ENCODE data around the gene PPME1. TPM values are rescaled to one million over a fixed set of nuclear protein-coding genes. Genes with fewer than 3 reads are reported as not detected.
A peak's percentile ranks its signal among the peaks of the same experiment; 100 is the strongest.

Gene PPME1
- total and polyA plus RNA-seq, 9 of the 15 experiments (the other 6 are each of a cell fraction or from before 2014, with no cell fraction given): 9.8 to 81.7 (median 37.6) TPM

- 0 out of 2 replicates have a peak, but pooled peaks have one; percentile 7 for TF ChIP-seq JUN (IDR thresholded peaks at IDR 0.05; ENCODE audit: borderline replicate concordance, low read depth, low read length)
- TF ChIP-seq JUN (CRISPR knock-in tag; IDR thresholded peaks at IDR 0.05; ENCODE audit: borderline replicate concordance): no peak
- TF ChIP-seq MYNN (IDR thresholded peaks at IDR 0.05): 0 out of 2 replicates have a peak, but pooled peaks have one; percentile 21
- TF ChIP-seq MYNN (CRISPR knock-in tag; IDR thresholded peaks at IDR 0.05): no peak
- no peak for TF ChIP-seq PHF20 (IDR thresholded peaks at IDR 0.05; ENCODE audit: partially characterized antibody)
- peak; percentile 5; the same call in 1 of the 2 replicates for TF ChIP-seq LCOR (CRISPR knock-in tag; IDR thresholded peaks at IDR 0.05)
- peak in 1 of 2 experiments; percentile 9; a peak in 1 of 4 replicates for TF ChIP-seq RAD21 (CRISPR knock-in tag; conservative IDR thresholded peaks at IDR 0.05 in 1 of 2, IDR thresholded peaks at IDR 0.05 in 1 of 2)
- TF ChIP-seq SREBF2 (CRISPR knock-in tag; IDR thresholded peaks at IDR 0.05): no peak
- TF ChIP-seq, protein P1, sequence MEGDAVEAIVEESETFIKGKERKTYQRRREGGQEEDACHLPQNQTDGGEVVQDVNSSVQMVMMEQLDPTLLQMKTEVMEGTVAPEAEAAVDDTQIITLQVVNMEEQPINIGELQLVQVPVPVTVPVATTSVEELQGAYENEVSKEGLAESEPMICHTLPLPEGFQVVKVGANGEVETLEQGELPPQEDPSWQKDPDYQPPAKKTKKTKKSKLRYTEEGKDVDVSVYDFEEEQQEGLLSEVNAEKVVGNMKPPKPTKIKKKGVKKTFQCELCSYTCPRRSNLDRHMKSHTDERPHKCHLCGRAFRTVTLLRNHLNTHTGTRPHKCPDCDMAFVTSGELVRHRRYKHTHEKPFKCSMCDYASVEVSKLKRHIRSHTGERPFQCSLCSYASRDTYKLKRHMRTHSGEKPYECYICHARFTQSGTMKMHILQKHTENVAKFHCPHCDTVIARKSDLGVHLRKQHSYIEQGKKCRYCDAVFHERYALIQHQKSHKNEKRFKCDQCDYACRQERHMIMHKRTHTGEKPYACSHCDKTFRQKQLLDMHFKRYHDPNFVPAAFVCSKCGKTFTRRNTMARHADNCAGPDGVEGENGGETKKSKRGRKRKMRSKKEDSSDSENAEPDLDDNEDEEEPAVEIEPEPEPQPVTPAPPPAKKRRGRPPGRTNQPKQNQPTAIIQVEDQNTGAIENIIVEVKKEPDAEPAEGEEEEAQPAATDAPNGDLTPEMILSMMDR (IDR thresholded peaks at IDR 0.05 in 2 of 3, conservative IDR thresholded peaks at IDR 0.05 in 1 of 3; ENCODE audit: insufficient read depth in 2 of 3, low read depth in 1 of 3, low read length in 3 of 3): peak; percentile 44 to 55 (median 53); a peak in 5 of 6 replicates
- TF ChIP-seq KDM1A (IDR thresholded peaks at IDR 0.05): peak in 1 of 2 experiments; percentile 3; a peak in 1 of 4 replicates
- peak; percentile 36; the same call in 1 of the 2 replicates for TF ChIP-seq GMEB1 (CRISPR knock-in tag; IDR thresholded peaks at IDR 0.05)
- peak; percentile 99 for TF ChIP-seq NRF1 (conservative IDR thresholded peaks at IDR 0.05 in 1 of 2, IDR thresholded peaks at IDR 0.05 in 1 of 2)
- TF ChIP-seq MEF2A (IDR thresholded peaks at IDR 0.05; ENCODE audit: control insufficient read depth, low read depth, low read length): no peak
- peak; percentile 94 for TF ChIP-seq MEIS2 (IDR thresholded peaks at IDR 0.05; ENCODE audit: partially characterized antibody)
- TF ChIP-seq SIN3A (IDR thresholded peaks at IDR 0.05; ENCODE audit: borderline replicate concordance in 2 of 2, control insufficient read depth in 1 of 2, low read depth in 2 of 2, low read length in 2 of 2): peak; percentile 74 to 89; a peak in 3 of 4 replicates
- TF ChIP-seq ATF7 (IDR thresholded peaks at IDR 0.05): peak; percentile 89
- TF ChIP-seq PYGO2 (tag; IDR thresholded peaks at IDR 0.05): no peak
- TF ChIP-seq NR0B1 (IDR thresholded peaks at IDR 0.05; ENCODE audit: partially characterized antibody): no peak
- no peak for TF ChIP-seq ZBTB34 (CRISPR knock-in tag; IDR thresholded peaks at IDR 0.05)
- no peak for TF ChIP-seq FUS (optimal IDR thresholded peaks at IDR 0.05; ENCODE audit: low read depth, low read length)
Observed at GRCh38 chr11:74170694-74171629, at the start of gene PPME1, which contains the start of gene C2CD3 (continued).
